A172 (cell line): ENCODE results near the gene SMYD2. TPM values are rescaled to one million over a fixed set of nuclear protein-coding genes. Genes with fewer than 3 reads are reported as not detected.

ENCODE experiments used
- DNase-seq: peaks from one replicate; pipeline ENCODE4 v3.0.0-alpha.2; 2015; ENCODE audit warnings: low spot score
- total RNA-seq: library from RNA; depleted of rRNA; stranded (reverse); fragments of >200 nt; shearing (Covaris generic); gene quantifications from 2 replicates; pipeline ENCODE4 v1.2.3, GENCODE V29; 2014

The SMYD2 gene
- total RNA-seq, 1 experiment from 2014 or later: 81.1 TPM

- DNase-seq: no peak
Measured at GRCh38 chr1:214303141-214303930, 22.4 kb downstream of the SMYD2 start.

- DNase-seq: no peak
Measured at GRCh38 chr1:214305164-214305751, 24.3 kb downstream of the SMYD2 start.

GRCh38 chr1:214306269-214306668 is 25.3 kb downstream of the SMYD2 start:
- no peak for DNase-seq

- DNase-seq: no peak
Measured at GRCh38 chr1:214310010-214310409, 29.1 kb downstream of the SMYD2 start.

GRCh38 chr1:214310777-214311690 is 30.1 kb downstream of the SMYD2 start:
- no peak for DNase-seq

- DNase-seq: no peak
Measured at GRCh38 chr1:214312530-214313051, 31.6 kb downstream of the SMYD2 start.

GRCh38 chr1:214314178-214314843 is 33.4 kb downstream of the SMYD2 start:
- DNase-seq: no peak

GRCh38 chr1:214316593-214316992 is 35.6 kb downstream of the SMYD2 start:
- DNase-seq: peak; percentile 73

- DNase-seq: no peak
Measured at GRCh38 chr1:214317300-214317699, 36.3 kb downstream of the SMYD2 start.

- no peak for DNase-seq
Measured at GRCh38 chr1:214317734-214318133, 36.8 kb downstream of the SMYD2 start.

GRCh38 chr1:214318356-214318755 is 37.4 kb downstream of the SMYD2 start:
- peak; percentile 35 for DNase-seq

GRCh38 chr1:214318956-214319736 is 38.2 kb downstream of the SMYD2 start:
- DNase-seq: no peak

GRCh38 chr1:214319938-214320337 is 39.0 kb downstream of the SMYD2 start:
- no peak for DNase-seq

- no peak for DNase-seq
Measured at GRCh38 chr1:214321705-214322453, 40.9 kb downstream of the SMYD2 start.

GRCh38 chr1:214324896-214325800 is 44.2 kb downstream of the SMYD2 start:
- DNase-seq: no peak

GRCh38 chr1:214326406-214326805 is 45.4 kb downstream of the SMYD2 start:
- DNase-seq: no peak

GRCh38 chr1:214327514-214327913 is 46.6 kb downstream of the SMYD2 start:
- no peak for DNase-seq

GRCh38 chr1:214328770-214329469 is 48.0 kb downstream of the SMYD2 start:
- DNase-seq: peak; percentile 90
